DND-41 (cell line): ENCODE data around the gene TIPIN.

Experiments
- CTCF ChIP-seq: IDR thresholded peaks from 2 replicates; pipeline ENCODE4 v1.5.1; 2012; ENCODE audit warnings: borderline replicate concordance, low read length, moderate library complexity, mild to moderate bottlenecking; ENCODE audit not compliant: poor library complexity, severe bottlenecking; ENCODE audit errors: extremely low read depth
- EZH2 ChIP-seq: IDR thresholded peaks from 3 replicates; pipeline ENCODE4 v1.6.1; 2012; ENCODE audit warnings: borderline replicate concordance, low read depth, mild to moderate bottlenecking, moderate library complexity, low read length, inconsistent platforms; ENCODE audit not compliant: severe bottlenecking

DNA sequence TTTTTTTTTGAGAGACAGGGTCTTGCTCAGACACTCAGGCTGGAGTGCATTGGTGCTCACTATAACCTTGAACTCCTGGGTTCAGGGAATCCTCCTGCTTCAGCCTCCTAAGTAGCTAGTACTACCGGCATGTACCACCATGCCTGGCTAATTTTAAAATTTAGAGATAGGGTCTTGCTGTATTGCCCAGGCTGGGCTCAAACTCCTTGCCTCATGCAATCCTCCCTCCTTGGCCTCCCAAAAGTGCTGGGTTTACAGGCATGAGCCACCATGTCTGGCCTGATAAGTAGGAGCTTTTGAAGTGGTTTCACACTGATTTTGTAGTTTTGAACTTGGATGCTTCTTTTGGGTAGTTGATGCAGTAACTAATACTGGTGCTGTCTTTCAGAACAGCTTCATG, 38.0 kb upstream of the TIPIN start:
- TF ChIP-seq CTCF: no peak
- TF ChIP-seq EZH2: no peak
